ENCODE results near the gene YPEL5. TPM values are rescaled to one million over a fixed set of nuclear protein-coding genes. Genes with fewer than 3 reads are reported as not detected.

Gene YPEL5
- total RNA-seq, 1 donor from 2014 or later: 84.2 TPM

- DNase-seq (ENCODE audit: low read depth) (peak; percentile 73), FAIRE-seq (no peak)
- no peak overlapping the region for H3K4me3 ChIP-seq (ENCODE audit: low read depth, low read length)
- no peak for TF ChIP-seq CTCF (IDR thresholded peaks at IDR 0.05; ENCODE audit: insufficient read depth, low read length, severe bottlenecking)
- no peaks in the 10 kb centered on the region for H3K27me3 ChIP-seq (ENCODE audit: control insufficient read depth, insufficient read depth, low read length)
- no peaks in the 10 kb centered on the region for H3K36me3 ChIP-seq (ENCODE audit: control insufficient read depth, insufficient read depth, low read length)
These were observed 19.6 kb upstream of the YPEL5 start for GRCh38 chr2:30127016-30127893.

- DNase-seq (ENCODE audit: low read depth) (no peak), FAIRE-seq (no peak)
- no peaks in the 10 kb centered on the region for H3K27me3 ChIP-seq (ENCODE audit: control insufficient read depth, insufficient read depth, low read length)
- TF ChIP-seq CTCF (IDR thresholded peaks at IDR 0.05; ENCODE audit: insufficient read depth, low read length, severe bottlenecking): no peak
- H3K4me3 ChIP-seq (ENCODE audit: low read depth, low read length): no peak overlapping the region
- no peaks in the 10 kb centered on the region for H3K36me3 ChIP-seq (ENCODE audit: control insufficient read depth, insufficient read depth, low read length)
These were observed 12.2 kb upstream of the YPEL5 start for GRCh38 chr2:30134582-30134981.

- Histone ChIP-seq H3K4me3 (ENCODE audit: low read depth, low read length) (no peak overlapping the region), H3K27me3 (ENCODE audit: control insufficient read depth, insufficient read depth, low read length) (no peaks in the 10 kb centered on the region), H3K36me3 (ENCODE audit: control insufficient read depth, insufficient read depth, low read length) (no peaks in the 10 kb centered on the region)
- FAIRE-seq (no peak), DNase-seq (ENCODE audit: low read depth) (no peak)
- no peak for TF ChIP-seq CTCF (IDR thresholded peaks at IDR 0.05; ENCODE audit: insufficient read depth, low read length, severe bottlenecking)
These were observed 11.3 kb upstream of the YPEL5 start for GRCh38 chr2:30135541-30135940.

- DNase-seq (ENCODE audit: low read depth) (peak; percentile 92), FAIRE-seq (peak; percentile 81)
- no peaks in the 10 kb centered on the region for H3K27me3 ChIP-seq (ENCODE audit: control insufficient read depth, insufficient read depth, low read length)
- TF ChIP-seq CTCF (IDR thresholded peaks at IDR 0.05; ENCODE audit: insufficient read depth, low read length, severe bottlenecking): no peak
- no peaks in the 10 kb centered on the region for H3K36me3 ChIP-seq (ENCODE audit: control insufficient read depth, insufficient read depth, low read length)
- H3K4me3 ChIP-seq (ENCODE audit: low read depth, low read length): no peak overlapping the region
These were observed 9.9 kb upstream of the YPEL5 start for GRCh38 chr2:30136764-30137444.

GRCh38 chr2:30139131-30139870, 7.5 kb upstream of the YPEL5 start:
- H3K36me3 ChIP-seq (ENCODE audit: control insufficient read depth, insufficient read depth, low read length): no peaks in the 10 kb centered on the region
- no peak for TF ChIP-seq CTCF (IDR thresholded peaks at IDR 0.05; ENCODE audit: insufficient read depth, low read length, severe bottlenecking)

More at GRCh38 chr2:30139131-30139870, 7.5 kb upstream of the YPEL5 start:
- no peak overlapping the region for H3K4me3 ChIP-seq (ENCODE audit: low read depth, low read length)
- FAIRE-seq (no peak), DNase-seq (ENCODE audit: low read depth) (peak; percentile 96)
- no peaks in the 10 kb centered on the region for H3K27me3 ChIP-seq (ENCODE audit: control insufficient read depth, insufficient read depth, low read length)

All from bronchial epithelial cell (primary cell).